Left renal pelvis (tissue), 4 donors: ENCODE measurements around the gene ATP1A2. TPM values are rescaled to one million over a fixed set of nuclear protein-coding genes. Genes with fewer than 3 reads are reported as not detected.

Experiments used
- DNase-seq, 4 donors: peaks; one replicate each; pipeline ENCODE4 v3.0.0-alpha.2; 2013; ENCODE audit warnings: low read depth in 4 of 4, low spot score in 3 of 4
- polyA plus RNA-seq, 4 donors: library from polyadenylated mRNA; unstranded; fragments of 120-200 nt; gene quantifications; one replicate each; pipeline ENCODE4 v1.2.1, GENCODE V29; 2013; ENCODE audit not compliant: insufficient read length in 4 of 4

Gene ATP1A2
- polyA plus RNA-seq, 4 donors = 5.0 to 5.7 (median 5.5) TPM

GRCh38 chr1:160084771-160085321 is 30.7 kb upstream of the ATP1A2 start:
- DNase-seq = no peak

- DNase-seq = no peak
These were observed 29.7 kb upstream of the ATP1A2 start for GRCh38 chr1:160085686-160086455.

GRCh38 chr1:160086456-160086892 is 29.1 kb upstream of the ATP1A2 start:
- DNase-seq = no peak

- no peak for DNase-seq
These were observed 28.4 kb upstream of the ATP1A2 start for GRCh38 chr1:160087118-160087662.

GRCh38 chr1:160089883-160090282 is 25.7 kb upstream of the ATP1A2 start:
- DNase-seq = no peak

GRCh38 chr1:160090760-160091159 is 24.8 kb upstream of the ATP1A2 start:
- DNase-seq = no peak

- no peak for DNase-seq
These were observed 23.8 kb upstream of the ATP1A2 start for GRCh38 chr1:160091666-160092223.

- no peak for DNase-seq
These were observed 23.0 kb upstream of the ATP1A2 start for GRCh38 chr1:160092366-160093068.

GRCh38 chr1:160093069-160093395 is 22.5 kb upstream of the ATP1A2 start:
- DNase-seq = no peak

- DNase-seq = no peak
These were observed 21.8 kb upstream of the ATP1A2 start for GRCh38 chr1:160093624-160094290.

GRCh38 chr1:160094291-160094625 is 21.3 kb upstream of the ATP1A2 start:
- no peak for DNase-seq

GRCh38 chr1:160094806-160095205 is 20.8 kb upstream of the ATP1A2 start:
- no peak for DNase-seq

GRCh38 chr1:160095382-160096105 is 20.0 kb upstream of the ATP1A2 start:
- DNase-seq = no peak

- DNase-seq = no peak
These were observed 19.1 kb upstream of the ATP1A2 start for GRCh38 chr1:160096274-160097116.

GRCh38 chr1:160097151-160097910 is 18.2 kb upstream of the ATP1A2 start:
- no peak for DNase-seq

- peak in 2 of 4 donors; percentile 68 to 76 for DNase-seq
These were observed 17.4 kb upstream of the ATP1A2 start, which contains the start of gene IGSF8 for GRCh38 chr1:160097911-160098851. TSS of gene IGSF8 (minus strand) at chr1:160098619. CDS start at chr1:160098472, 147 bp downstream.

- DNase-seq = peak; percentile 83 to 91 (median 90)
These were observed 16.6 kb upstream of the ATP1A2 start for GRCh38 chr1:160098852-160099561.
